GM12865 (cell line): ENCODE results near the gene CPB1.
"Not testable (repeated sequence)": the region's sequence is repeated elsewhere in the genome, so short reads cannot be mapped to it uniquely, and the experiment has no call there.

Source experiments
- DNase-seq: peaks from one replicate; pipeline ENCODE4 v3.0.0; 2010; ENCODE audit warnings: low read depth
- H3K4me3 ChIP-seq: 2 replicates; pipeline ENCODE4 v1.5.1; 2011; ENCODE audit warnings: mild to moderate bottlenecking, low read depth, low read length, control low read depth
- TF ChIP-seq, protein P1 (sequence below): IDR thresholded peaks from 2 replicates; pipeline ENCODE4 v1.5.1; 2011; ENCODE audit warnings: low read length, control low read depth, low read depth, inconsistent platforms; ENCODE audit not compliant: insufficient read depth; ENCODE audit errors: missing control alignments

The CPB1 gene

DNA sequence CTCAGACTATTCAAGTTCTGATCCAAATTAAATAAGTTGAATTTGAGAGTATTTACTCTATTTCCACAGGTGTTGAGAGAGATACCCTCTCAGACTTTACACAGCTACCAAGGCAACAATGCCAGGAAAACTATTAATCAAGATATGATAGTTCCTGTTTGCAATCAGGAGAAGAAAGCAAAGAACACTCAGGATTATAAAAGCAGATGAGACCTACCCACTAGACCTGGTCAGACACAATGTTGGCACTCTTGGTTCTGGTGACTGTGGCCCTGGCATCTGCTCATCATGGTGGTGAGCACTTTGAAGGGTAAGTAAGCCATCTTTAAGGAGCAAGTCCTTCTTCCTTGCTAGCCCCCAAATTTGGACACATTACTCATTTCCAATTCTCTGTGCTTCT, at the start of gene CPB1:
TSS of gene CPB1 (plus strand) at position 227 of the 400 bp plus-strand sequence. CDS start at position 240, 13 bp downstream.
- TF ChIP-seq, protein P1, sequence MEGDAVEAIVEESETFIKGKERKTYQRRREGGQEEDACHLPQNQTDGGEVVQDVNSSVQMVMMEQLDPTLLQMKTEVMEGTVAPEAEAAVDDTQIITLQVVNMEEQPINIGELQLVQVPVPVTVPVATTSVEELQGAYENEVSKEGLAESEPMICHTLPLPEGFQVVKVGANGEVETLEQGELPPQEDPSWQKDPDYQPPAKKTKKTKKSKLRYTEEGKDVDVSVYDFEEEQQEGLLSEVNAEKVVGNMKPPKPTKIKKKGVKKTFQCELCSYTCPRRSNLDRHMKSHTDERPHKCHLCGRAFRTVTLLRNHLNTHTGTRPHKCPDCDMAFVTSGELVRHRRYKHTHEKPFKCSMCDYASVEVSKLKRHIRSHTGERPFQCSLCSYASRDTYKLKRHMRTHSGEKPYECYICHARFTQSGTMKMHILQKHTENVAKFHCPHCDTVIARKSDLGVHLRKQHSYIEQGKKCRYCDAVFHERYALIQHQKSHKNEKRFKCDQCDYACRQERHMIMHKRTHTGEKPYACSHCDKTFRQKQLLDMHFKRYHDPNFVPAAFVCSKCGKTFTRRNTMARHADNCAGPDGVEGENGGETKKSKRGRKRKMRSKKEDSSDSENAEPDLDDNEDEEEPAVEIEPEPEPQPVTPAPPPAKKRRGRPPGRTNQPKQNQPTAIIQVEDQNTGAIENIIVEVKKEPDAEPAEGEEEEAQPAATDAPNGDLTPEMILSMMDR: no peak
- H3K4me3 ChIP-seq: no peak within 1 kb of the TSS
- DNase-seq: no peak

GRCh38 chr3:148778926-148779325, 48.7 kb upstream of the CPB1 start:
- H3K4me3 ChIP-seq: no peak overlapping the region
- no peak for DNase-seq
- TF ChIP-seq, protein P1: no peak

- H3K4me3 ChIP-seq, DNase-seq: not testable (repeated sequence)
Observed at GRCh38 chr3:148785026-148785425, 42.6 kb upstream of the CPB1 start.

GRCh38 chr3:148786159-148786558, 41.5 kb upstream of the CPB1 start:
- H3K4me3 ChIP-seq, DNase-seq: not testable (repeated sequence)

DNA sequence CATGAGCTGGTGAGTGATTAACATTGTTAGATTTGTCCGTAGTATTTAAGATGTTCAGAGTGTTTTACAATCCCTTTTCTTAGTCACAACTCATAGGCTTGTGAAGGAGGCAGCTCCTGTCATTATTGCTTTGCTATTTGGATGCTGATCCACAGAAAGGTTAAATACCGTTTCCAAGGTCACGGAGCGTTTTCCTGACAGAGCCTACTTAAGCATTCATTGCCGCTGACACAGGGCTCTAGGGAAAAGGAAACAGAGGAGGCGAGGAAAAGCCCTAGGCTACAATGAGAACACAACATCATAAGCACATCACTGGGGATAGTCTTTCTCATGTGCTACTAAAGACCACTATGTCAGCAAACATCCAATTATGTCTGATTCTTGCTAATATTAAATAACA, 38.5 kb upstream of the CPB1 start:
- no peak for DNase-seq
- no peak overlapping the region for H3K4me3 ChIP-seq
- TF ChIP-seq, protein P1: no peak

GRCh38 chr3:148789906-148790305, 37.7 kb upstream of the CPB1 start:
- DNase-seq: no peak
- no peak overlapping the region for H3K4me3 ChIP-seq
- TF ChIP-seq, protein P1: no peak

GRCh38 chr3:148790370-148790769, 37.2 kb upstream of the CPB1 start:
- no peak for DNase-seq
- no peak overlapping the region for H3K4me3 ChIP-seq
- TF ChIP-seq, protein P1: no peak

GRCh38 chr3:148790851-148791735, 36.5 kb upstream of the CPB1 start:
- TF ChIP-seq, protein P1: no peak
- DNase-seq: no peak
- no peak overlapping the region for H3K4me3 ChIP-seq
